ACHN (cell line): ENCODE measurements around the gene LDLRAD3.

Experiments used
- DNase-seq: peaks from one replicate; pipeline ENCODE4 v3.0.0-alpha.2; 2015
- in situ Hi-C: cut with HindIII; loops from 2 replicates; pipeline ENCODE4 v1.10.0; 2017; ENCODE audit warnings: low sequenced_read_pairs, low pct_ligation_motif_present, low pct_unique_long_range_greater_than_20kb

The LDLRAD3 gene

DNA sequence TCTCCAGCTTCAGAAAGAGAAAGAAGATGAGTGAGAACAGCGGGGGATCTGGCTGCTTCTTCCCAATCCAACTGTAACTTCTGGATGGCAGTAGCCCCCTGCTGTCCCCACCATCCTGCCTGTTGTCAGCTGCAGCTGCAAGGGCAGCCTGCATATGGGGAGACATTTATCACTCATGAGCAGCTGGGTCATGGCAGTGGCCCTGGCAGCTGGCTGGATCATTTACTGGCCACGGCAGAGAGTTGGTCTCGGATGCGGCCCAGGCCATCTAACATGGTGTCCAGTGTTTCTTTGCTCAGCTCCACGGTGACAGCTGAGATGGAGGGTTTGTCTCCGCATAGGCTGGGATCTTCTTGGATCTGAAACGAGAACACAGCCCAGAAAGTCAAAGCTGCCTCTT is 330.6 kb downstream of the LDLRAD3 start:
- DNase-seq: no peak
- in situ Hi-C loops: loop anchor here (25.0 kb wide), 1 partner anchor 112 kb away; no protein-coding TSS in a partner anchor

DNA sequence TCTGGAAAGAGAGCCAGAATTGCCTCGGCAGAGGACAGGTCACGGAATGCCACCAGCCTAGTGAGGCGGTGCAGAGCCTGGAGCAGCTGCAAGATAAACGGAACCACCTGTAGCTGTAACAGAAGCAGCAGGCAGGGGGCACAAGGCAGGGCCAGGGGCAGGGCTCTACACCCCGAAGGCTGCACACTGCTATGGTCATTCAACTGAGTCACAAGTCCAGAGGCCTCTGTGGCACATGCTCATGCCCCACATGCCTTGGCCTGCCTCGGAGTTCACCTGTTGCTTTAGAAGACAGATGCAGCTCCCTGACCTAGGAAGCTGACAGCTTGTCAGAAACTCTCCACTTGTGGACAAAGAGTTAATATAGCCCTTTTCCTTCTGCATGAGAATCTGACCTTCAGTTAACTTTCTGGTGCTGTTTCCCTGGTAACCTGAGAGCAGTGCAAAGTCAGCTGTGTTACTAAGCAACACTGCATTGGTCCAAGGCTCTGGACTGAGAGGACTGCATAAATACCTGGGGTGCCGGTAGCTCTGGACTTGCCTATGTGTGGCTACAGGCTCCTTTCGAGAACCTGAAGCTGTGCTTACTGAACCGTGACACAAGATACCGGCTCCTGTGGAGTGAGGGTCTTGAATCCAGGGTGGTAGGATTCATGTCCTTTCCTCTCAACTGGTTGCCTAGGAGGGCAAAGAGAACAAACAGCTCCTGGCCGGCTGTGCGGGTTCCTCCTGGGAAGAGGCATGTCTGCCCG is 334.8 kb downstream of the LDLRAD3 start:
- in situ Hi-C loops: no loop called here
- DNase-seq: peak; percentile 3

- DNase-seq: no peak
- in situ Hi-C loops: no loop called here
These were observed 336.7 kb downstream of the LDLRAD3 start for GRCh38 chr11:36280531-36280930.
